Activated naive CD4-positive, alpha-beta T cell treated with anti-CD3 and anti-CD28 coated beads, Interleukin-2, amount 50 U/mL, for 72 hours (primary cell): ENCODE data around the gene TTC1. TPM values are rescaled to one million over a fixed set of nuclear protein-coding genes. Genes with fewer than 3 reads are reported as not detected.
"Not testable (repeated sequence)": the region's sequence is repeated elsewhere in the genome, so short reads cannot be mapped to it uniquely, and the experiment has no call there.

Experiments
- ATAC-seq, 2 donors: fragments of 150-1000 bp; cut with Tn5 transposase; 2 replicates each; pipeline ENCODE4 v1.10.0; 2021; ENCODE audit warnings: mild to moderate bottlenecking in 2 of 2, moderate library complexity in 2 of 2
- DNase-seq, 2 donors: peaks; one replicate each; pipeline ENCODE4 v3.0.0; 2021 to 2022; ENCODE audit warnings: low spot score in 2 of 2
- H3K27ac Mint-ChIP-seq, 2 donors: one replicate each; pipeline ENCODE4 v1.8.0; 2022; ENCODE audit warnings: mild to moderate bottlenecking in 2 of 2, mixed read lengths in 2 of 2
- H3K36me3 Mint-ChIP-seq, 2 donors: one replicate each; pipeline ENCODE4 v1.8.0; 2022; ENCODE audit warnings: mixed read lengths in 2 of 2
- H3K9me3 Mint-ChIP-seq, 2 donors: one replicate each; pipeline ENCODE4 v1.8.0; 2022; ENCODE audit warnings: mixed read lengths in 2 of 2
- total RNA-seq, 2 donors: library from RNA; stranded (reverse); gene quantifications; one replicate each; pipeline ENCODE4 v1.2.3, GENCODE V29; 2022

TTC1 gene
- total RNA-seq, 2 donors from 2014 or later = 42.8 to 54.8 TPM

GRCh38 chr5:159982421-159983173 is 26.3 kb upstream of the TTC1 start:
- no peak for DNase-seq
- Mint-ChIP-seq H3K9me3 (no peaks in the 10 kb centered on the region), H3K36me3 (no peaks in the 10 kb centered on the region), H3K27ac (no peak overlapping the region)
- no peak for ATAC-seq

- peak; percentile 68 to 73 for DNase-seq
- H3K36me3 Mint-ChIP-seq = peaks cover 0 to 4% of the 10 kb centered on the region in 2 donors
- H3K27ac Mint-ChIP-seq = no peak overlapping the region
- peaks cover 0 to under 1% of the 10 kb centered on the region in 2 donors for H3K9me3 Mint-ChIP-seq
- ATAC-seq = peak; percentile 91 to 95
Measured at GRCh38 chr5:159987031-159987674, 21.8 kb upstream of the TTC1 start.

- H3K27ac Mint-ChIP-seq = no peak overlapping the region
- peaks cover 4% of the 10 kb centered on the region in 2 donors for H3K9me3 Mint-ChIP-seq
- ATAC-seq = no peak
- DNase-seq = no peak
- H3K36me3 Mint-ChIP-seq = peaks cover 6 to 9% of the 10 kb centered on the region in 2 donors
Measured at GRCh38 chr5:159990506-159990905, 18.4 kb upstream of the TTC1 start.

GRCh38 chr5:159992566-159992965 is 16.4 kb upstream of the TTC1 start:
- H3K9me3 Mint-ChIP-seq = peaks cover 4% of the 10 kb centered on the region in 2 donors
- peaks cover 6 to 9% of the 10 kb centered on the region in 2 donors for H3K36me3 Mint-ChIP-seq
- DNase-seq (no peak), ATAC-seq (no peak)
- no peak overlapping the region for H3K27ac Mint-ChIP-seq

GRCh38 chr5:159993194-159993593 is 15.7 kb upstream of the TTC1 start:
- H3K9me3 Mint-ChIP-seq = peaks cover 4% of the 10 kb centered on the region in 2 donors
- ATAC-seq = no peak
- no peak overlapping the region for H3K27ac Mint-ChIP-seq
- H3K36me3 Mint-ChIP-seq = peaks cover 6 to 9% of the 10 kb centered on the region in 2 donors
- DNase-seq = no peak

- ATAC-seq = no peak
Measured at GRCh38 chr5:159995907-159996306, 13.0 kb upstream of the TTC1 start.

GRCh38 chr5:160001457-160001856 is 7.5 kb upstream of the TTC1 start:
- Mint-ChIP-seq H3K36me3 (no peaks in the 10 kb centered on the region), H3K9me3 (no peaks in the 10 kb centered on the region), H3K27ac (no peak overlapping the region)
- no peak for DNase-seq
- no peak for ATAC-seq

More at GRCh38 chr5:159995907-159996306, 13.0 kb upstream of the TTC1 start:
- H3K27ac Mint-ChIP-seq = peak overlapping the region in 1 of 2 donors; percentile 22
- peaks cover 4% of the 10 kb centered on the region in 2 donors for H3K9me3 Mint-ChIP-seq
- H3K36me3 Mint-ChIP-seq = peaks cover 6 to 9% of the 10 kb centered on the region in 2 donors
- DNase-seq = no peak

GRCh38 chr5:160007514-160007913 is 1.4 kb upstream of the TTC1 start:
- Mint-ChIP-seq H3K27ac (no peak overlapping the region), H3K9me3 (no peaks in the 10 kb centered on the region), H3K36me3 (peaks cover 7 to 15% of the 10 kb centered on the region in 2 donors)
- DNase-seq (no peak), ATAC-seq (no peak)

- DNase-seq (peak in 1 of 2 donors; percentile 10), ATAC-seq (peak; percentile 2 to 5)
- peaks cover 7 to 15% of the 10 kb centered on the region in 2 donors for H3K36me3 Mint-ChIP-seq
- H3K9me3 Mint-ChIP-seq = not testable (repeated sequence)
- peak overlapping the region; percentile 55 to 98 for H3K27ac Mint-ChIP-seq
Measured at GRCh38 chr5:160008529-160008876, 436 bp upstream of the TTC1 start.

GRCh38 chr5:160009591-160009989 is 651 bp downstream of the TTC1 start:
- no peaks in the 10 kb centered on the region for H3K9me3 Mint-ChIP-seq

GRCh38 chr5:160011471-160011870 is 2.5 kb downstream of the TTC1 start:
- ATAC-seq (no peak), DNase-seq (no peak)
- H3K27ac Mint-ChIP-seq = peak overlapping the region in 1 of 2 donors; percentile 12
- no peaks in the 10 kb centered on the region for H3K9me3 Mint-ChIP-seq
- H3K36me3 Mint-ChIP-seq = peaks cover 7 to 15% of the 10 kb centered on the region in 2 donors

More at GRCh38 chr5:160009591-160009989, 651 bp downstream of the TTC1 start:
- peak; percentile 4 to 15 for ATAC-seq
- Mint-ChIP-seq H3K27ac (peak overlapping the region; percentile 97 to 98), H3K36me3 (peaks cover 7 to 15% of the 10 kb centered on the region in 2 donors)
- no peak for DNase-seq

GRCh38 chr5:160014197-160014596 is 5.3 kb downstream of the TTC1 start:
- DNase-seq, H3K9me3 Mint-ChIP-seq, ATAC-seq, H3K36me3 Mint-ChIP-seq, H3K27ac Mint-ChIP-seq: not testable (repeated sequence)

- peaks cover 5% of the 10 kb centered on the region in 2 donors for H3K36me3 Mint-ChIP-seq
- peak overlapping the region in 1 of 2 donors; percentile 41 for H3K27ac Mint-ChIP-seq
- no peak for DNase-seq
Measured at GRCh38 chr5:160018945-160019625, 10.1 kb downstream of the TTC1 start.

GRCh38 chr5:160020266-160020770 is 11.4 kb downstream of the TTC1 start:
- DNase-seq (no peak), ATAC-seq (no peak)
- peak overlapping the region; percentile 23 to 62 for H3K27ac Mint-ChIP-seq
- H3K9me3 Mint-ChIP-seq = no peaks in the 10 kb centered on the region
- H3K36me3 Mint-ChIP-seq = peaks cover 5% of the 10 kb centered on the region in 2 donors

More at GRCh38 chr5:160018945-160019625, 10.1 kb downstream of the TTC1 start:
- H3K9me3 Mint-ChIP-seq = no peaks in the 10 kb centered on the region
- no peak for ATAC-seq

- ATAC-seq = no peak
- no peaks in the 10 kb centered on the region for H3K9me3 Mint-ChIP-seq
- peaks cover 5% of the 10 kb centered on the region in 2 donors for H3K36me3 Mint-ChIP-seq
- no peak for DNase-seq
- H3K27ac Mint-ChIP-seq = no peak overlapping the region
Measured at GRCh38 chr5:160020964-160021363, 12.0 kb downstream of the TTC1 start.

GRCh38 chr5:160021831-160022446 is 13.0 kb downstream of the TTC1 start:
- peak in 1 of 2 donors; percentile 63 for DNase-seq
- peaks cover 5% of the 10 kb centered on the region in 2 donors for H3K36me3 Mint-ChIP-seq
- H3K27ac Mint-ChIP-seq = no peak overlapping the region
- no peaks in the 10 kb centered on the region for H3K9me3 Mint-ChIP-seq
- peak; percentile 77 to 79 for ATAC-seq
